ENCODE results near the gene CHCHD4.

The CHCHD4 gene

DNA sequence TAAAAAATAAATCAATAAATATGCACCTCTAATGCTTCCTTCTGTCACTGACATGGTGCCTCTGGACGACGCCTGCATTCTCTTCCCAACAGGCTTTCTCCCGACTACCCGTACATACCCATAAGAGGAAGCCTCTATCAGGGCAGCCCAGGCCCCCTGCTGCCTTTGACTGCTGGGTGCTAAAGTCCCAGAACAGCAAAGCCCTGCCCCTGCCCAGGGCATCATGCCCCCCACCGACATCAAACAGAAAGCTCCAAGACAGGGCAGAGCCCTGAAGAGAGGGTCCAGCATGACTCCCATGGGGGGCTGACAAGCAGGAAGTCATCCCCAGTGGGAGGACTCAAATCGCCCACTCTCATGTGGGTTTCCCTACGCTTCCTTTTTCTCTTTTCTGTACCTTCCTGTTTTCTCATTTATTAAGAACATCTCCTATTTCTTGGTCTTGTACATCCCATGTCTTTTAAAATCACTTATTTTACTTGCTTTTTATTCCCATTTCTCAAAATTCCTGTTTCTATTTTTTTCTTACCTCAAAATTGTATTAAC is 30.3 kb upstream of the CHCHD4 start:
- TF ChIP-seq REST (IDR thresholded peaks at IDR 0.05; ENCODE audit: insufficient read depth in 1 of 2, low read depth in 2 of 2, low read length in 2 of 2) (no peak), SIN3A (IDR thresholded peaks at IDR 0.05; ENCODE audit: borderline replicate concordance, insufficient read depth, low read length) (no peak), POLR2AphosphoS5 (IDR thresholded peaks at IDR 0.05; ENCODE audit: low read depth, low read length) (no peak), FOXP2 (optimal IDR thresholded peaks at IDR 0.05; ENCODE audit: borderline replicate concordance, extremely low read depth, extremely low read length, insufficient read depth) (no peak), TAF1 (IDR thresholded peaks at IDR 0.05; ENCODE audit: borderline replicate concordance, insufficient read depth, low read length) (no peak)

- TF ChIP-seq SIN3A (IDR thresholded peaks at IDR 0.05; ENCODE audit: borderline replicate concordance, insufficient read depth, low read length) = no peak
- no peak for TF ChIP-seq REST (IDR thresholded peaks at IDR 0.05; ENCODE audit: insufficient read depth in 1 of 2, low read depth in 2 of 2, low read length in 2 of 2)
- TF ChIP-seq POLR2AphosphoS5 (IDR thresholded peaks at IDR 0.05; ENCODE audit: low read depth, low read length) = no peak
- no peak for TF ChIP-seq TAF1 (IDR thresholded peaks at IDR 0.05; ENCODE audit: borderline replicate concordance, insufficient read depth, low read length)
- no peak for TF ChIP-seq FOXP2 (optimal IDR thresholded peaks at IDR 0.05; ENCODE audit: borderline replicate concordance, extremely low read depth, extremely low read length, insufficient read depth)
Observed at GRCh38 chr3:14154276-14154675, 29.6 kb upstream of the CHCHD4 start.

- TF ChIP-seq TAF1 (IDR thresholded peaks at IDR 0.05; ENCODE audit: borderline replicate concordance, insufficient read depth, low read length) = no peak
- TF ChIP-seq FOXP2 (optimal IDR thresholded peaks at IDR 0.05; ENCODE audit: borderline replicate concordance, extremely low read depth, extremely low read length, insufficient read depth) = no peak
- TF ChIP-seq SIN3A (IDR thresholded peaks at IDR 0.05; ENCODE audit: borderline replicate concordance, insufficient read depth, low read length) = no peak
- no peak for TF ChIP-seq POLR2AphosphoS5 (IDR thresholded peaks at IDR 0.05; ENCODE audit: low read depth, low read length)
- no peak for TF ChIP-seq REST (IDR thresholded peaks at IDR 0.05; ENCODE audit: insufficient read depth in 1 of 2, low read depth in 2 of 2, low read length in 2 of 2)
Observed at GRCh38 chr3:14153663-14154062, 29.0 kb upstream of the CHCHD4 start.

DNA sequence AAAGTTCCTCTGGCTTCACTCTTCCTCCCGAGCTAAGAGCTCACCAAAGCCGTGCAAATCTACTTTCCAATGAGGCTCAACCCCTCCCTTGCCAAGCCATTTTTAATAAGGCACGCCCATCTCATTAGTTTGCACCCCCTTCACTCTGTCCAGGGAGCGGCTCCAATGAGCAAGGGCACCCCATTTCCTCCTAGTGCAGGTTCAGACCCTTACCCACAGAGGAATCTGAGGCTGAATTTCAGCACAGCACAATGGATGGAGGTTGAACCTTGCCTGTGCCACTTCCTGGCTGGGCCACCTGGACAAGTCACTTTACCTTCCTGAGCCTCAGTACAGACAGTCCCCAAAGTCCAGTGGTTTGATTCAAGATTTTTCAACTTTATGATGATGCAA is 28.3 kb upstream of the CHCHD4 start:
- no peak for TF ChIP-seq REST (IDR thresholded peaks at IDR 0.05; ENCODE audit: insufficient read depth in 1 of 2, low read depth in 2 of 2, low read length in 2 of 2)
- no peak for TF ChIP-seq SIN3A (IDR thresholded peaks at IDR 0.05; ENCODE audit: borderline replicate concordance, insufficient read depth, low read length)
- no peak for TF ChIP-seq TAF1 (IDR thresholded peaks at IDR 0.05; ENCODE audit: borderline replicate concordance, insufficient read depth, low read length)
- TF ChIP-seq POLR2AphosphoS5 (IDR thresholded peaks at IDR 0.05; ENCODE audit: low read depth, low read length) = no peak

Measured in PFSK-1 (cell line).